GDM1 (cell line): Measurements from ENCODE around the gene ZSWIM3.
"Not testable (repeated sequence)": the region's sequence is repeated elsewhere in the genome, so short reads cannot be mapped to it uniquely, and the experiment has no call there.

ENCODE experiments used
- DNase-seq: peaks from one replicate; lab custom pipeline; 2025; lab: John Stamatoyannopoulos, UW

Gene ZSWIM3

GRCh38 chr20:45857114-45857881 lies at the start of gene ZSWIM3, which contains the start of gene ACOT8:
Gene ZSWIM3, plus strand, starts transcription at chr20:45857614. Its CDS starts 212 bp downstream, at chr20:45857826.
Gene ACOT8, minus strand, starts transcription at chr20:45857392. Its CDS starts 77 bp downstream, at chr20:45857315.
- peak; percentile 98 for DNase-seq

DNA sequence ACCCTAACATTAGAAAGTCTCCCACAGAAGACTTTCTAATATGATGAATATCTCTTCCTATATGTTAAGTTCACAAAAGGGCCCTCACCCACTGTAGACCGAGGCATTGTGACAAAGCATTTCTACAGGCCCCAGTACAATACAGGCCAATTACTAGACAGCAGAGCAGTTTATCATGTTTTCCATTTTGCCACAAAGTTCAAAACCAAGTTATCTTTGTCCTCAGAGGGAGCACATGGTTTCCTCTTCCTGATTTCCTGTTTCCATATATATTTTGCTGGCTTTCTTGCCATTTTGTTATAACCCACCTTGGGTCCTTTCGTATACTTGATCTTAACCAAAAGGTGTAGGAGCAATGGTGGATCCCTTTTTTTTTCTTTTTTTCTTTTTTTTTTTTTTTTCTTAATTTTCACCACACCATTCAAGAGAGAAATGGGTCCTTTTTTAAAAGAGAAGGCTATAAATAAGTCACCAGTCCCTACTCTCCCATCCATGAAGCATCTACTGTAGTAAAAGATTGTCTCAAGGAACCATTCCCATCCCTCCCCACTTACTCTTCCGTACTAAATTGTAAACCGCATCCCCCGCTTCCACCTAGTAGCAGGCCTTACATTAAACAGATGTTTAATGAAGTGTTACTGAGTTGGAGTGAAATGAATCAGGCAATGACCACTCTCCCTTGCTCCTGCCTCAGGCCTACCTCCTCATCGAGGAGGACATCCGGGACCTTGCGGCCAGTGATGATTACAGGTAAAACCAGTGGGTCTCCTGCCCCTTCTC lies 47.0 kb upstream of the ZSWIM3 start:
- peak; percentile 77 for DNase-seq

DNA sequence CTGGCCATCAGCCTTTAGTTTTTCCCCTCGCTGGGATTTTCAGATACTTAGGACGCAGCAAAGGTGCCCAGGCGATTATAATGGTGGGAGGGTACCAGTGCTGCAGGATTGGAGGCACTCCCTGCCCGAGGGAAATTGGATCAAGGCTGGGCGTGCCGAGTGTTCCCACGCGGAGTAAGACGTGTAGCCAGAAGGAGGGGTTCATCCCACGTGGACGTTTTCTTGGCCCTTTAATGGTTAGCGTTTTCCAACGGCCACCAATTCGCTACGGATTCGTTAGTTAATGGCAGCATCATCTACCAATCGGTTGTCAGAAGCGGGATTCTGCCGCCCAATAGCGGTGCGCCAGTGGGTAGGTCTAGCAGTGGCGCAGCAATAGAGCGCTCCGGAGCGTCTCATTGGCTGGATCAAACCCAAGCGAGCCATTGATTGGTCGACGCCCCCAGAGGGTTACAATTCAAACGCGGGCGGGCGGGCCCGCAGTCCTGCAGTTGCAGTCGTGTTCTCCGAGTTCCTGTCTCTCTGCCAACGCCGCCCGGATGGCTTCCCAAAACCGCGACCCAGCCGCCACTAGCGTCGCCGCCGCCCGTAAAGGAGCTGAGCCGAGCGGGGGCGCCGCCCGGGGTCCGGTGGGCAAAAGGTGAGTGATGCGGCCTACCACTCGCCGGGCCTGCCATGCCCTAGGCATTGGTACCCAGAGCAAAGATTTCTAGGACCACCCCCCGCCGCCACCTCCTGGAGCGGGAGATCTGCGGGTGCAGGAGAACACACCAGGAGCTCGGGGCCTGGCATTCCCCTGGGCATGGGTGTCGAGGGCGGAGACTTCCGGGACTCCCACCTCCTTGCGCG lies 45.0 kb upstream of the ZSWIM3 start, which contains the start of gene UBE2C:
Gene UBE2C (plus strand): TSS at position 488 of the 849 bp plus-strand sequence. CDS start 52 bp downstream, at position 540.
- DNase-seq: no peak

GRCh38 chr20:45813006-45813340 lies 44.4 kb upstream of the ZSWIM3 start:
- no peak for DNase-seq

DNA sequence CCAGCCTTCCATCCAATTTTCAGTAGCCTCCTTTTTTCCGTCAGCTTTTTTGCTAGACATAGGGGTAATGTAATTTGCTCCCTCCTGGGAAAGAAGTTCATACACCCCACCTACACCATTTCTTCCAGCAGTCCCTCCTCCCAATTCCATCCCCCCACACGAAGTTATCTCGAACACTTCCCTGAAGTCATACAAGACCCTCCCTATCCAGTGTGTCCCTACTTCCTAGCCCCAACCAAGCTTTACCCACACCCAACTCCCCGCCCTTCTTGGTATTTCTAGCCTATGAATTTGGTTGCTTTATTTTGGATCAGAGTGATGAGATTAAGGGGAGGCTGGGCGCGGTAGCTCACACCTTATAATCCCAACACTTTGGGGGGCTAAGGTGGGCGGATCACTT lies 43.9 kb upstream of the ZSWIM3 start:
- no peak for DNase-seq

- DNase-seq: no peak
These were observed 43.1 kb upstream of the ZSWIM3 start for GRCh38 chr20:45814314-45814713.

DNA sequence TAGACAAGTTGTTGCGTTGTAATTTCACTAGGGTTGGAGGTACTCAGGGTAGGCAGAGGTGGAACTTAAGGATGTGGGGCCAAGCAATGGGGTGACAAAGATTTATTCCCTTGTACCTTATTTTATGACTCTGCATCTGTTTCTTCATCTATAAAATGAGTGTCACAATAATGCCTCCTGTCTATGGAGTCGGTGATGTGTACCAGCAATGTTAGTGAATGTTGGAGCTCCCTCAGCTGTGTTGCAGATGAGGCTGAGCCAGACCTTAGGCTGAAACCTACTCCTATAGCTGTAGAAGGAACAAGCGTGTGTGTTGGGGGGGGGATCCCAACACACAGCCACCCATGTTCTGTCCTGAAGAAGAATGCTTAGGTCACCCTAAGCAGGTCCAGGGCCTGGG lies 40.5 kb upstream of the ZSWIM3 start:
- no peak for DNase-seq

DNA sequence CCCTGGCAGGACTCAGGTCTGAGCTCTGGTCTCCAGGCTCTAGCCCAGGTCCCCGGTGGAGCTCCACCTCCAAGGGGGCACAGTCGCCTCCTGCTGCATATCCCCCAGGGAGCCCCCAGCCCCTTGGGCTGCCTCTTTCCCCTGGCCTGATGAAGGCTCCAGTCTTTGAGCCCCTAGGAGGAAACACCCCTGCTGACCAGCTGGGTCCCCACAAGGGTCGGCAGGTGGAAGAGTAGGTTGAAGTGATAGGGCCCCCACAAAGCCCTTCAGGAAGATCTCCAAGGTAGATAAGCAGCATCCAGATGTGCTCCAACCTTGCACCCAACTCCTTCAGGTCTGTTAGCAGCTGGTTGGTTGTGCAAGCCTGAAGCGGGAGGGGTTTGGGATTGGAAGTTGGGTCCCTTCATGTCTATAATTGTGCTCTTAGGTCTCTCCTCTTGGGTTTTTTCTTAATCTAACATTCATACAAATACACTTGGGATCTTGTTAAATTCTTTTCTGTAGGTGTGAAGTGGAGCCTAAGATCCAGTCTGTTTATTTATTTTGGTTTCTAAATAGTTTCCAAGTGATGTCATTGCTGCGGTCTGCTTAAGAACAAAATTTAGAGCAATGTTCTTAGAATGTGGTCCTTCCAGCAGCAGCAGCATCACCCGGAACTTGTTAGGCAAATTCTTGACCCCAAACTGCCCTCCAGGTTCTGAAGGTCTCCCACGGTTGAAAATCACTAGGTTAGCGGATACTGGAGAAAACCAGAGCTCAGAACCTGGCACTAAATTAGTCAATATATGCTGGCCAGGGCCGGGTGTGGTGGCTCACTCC lies 39.8 kb upstream of the ZSWIM3 start:
- no peak for DNase-seq

DNA sequence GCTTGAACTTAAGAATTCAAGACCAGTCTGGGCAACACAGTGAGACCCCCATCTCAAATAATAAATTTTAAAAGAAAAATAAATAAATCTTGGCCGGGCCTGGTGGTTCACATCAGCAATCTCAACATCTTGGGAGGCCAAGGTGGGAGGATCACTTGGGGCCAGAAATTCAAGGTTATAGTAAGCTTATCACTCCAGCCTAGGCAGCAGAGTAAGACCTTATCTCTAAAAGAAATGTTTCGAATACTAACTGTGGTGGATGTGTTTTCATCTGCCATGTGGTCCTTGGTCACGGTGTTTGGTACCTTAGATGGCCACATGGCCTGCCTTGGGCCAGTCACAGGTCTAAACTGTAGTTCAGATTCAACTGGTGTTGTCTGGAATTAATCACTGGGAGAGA lies 39.2 kb upstream of the ZSWIM3 start:
- DNase-seq: no peak

DNA sequence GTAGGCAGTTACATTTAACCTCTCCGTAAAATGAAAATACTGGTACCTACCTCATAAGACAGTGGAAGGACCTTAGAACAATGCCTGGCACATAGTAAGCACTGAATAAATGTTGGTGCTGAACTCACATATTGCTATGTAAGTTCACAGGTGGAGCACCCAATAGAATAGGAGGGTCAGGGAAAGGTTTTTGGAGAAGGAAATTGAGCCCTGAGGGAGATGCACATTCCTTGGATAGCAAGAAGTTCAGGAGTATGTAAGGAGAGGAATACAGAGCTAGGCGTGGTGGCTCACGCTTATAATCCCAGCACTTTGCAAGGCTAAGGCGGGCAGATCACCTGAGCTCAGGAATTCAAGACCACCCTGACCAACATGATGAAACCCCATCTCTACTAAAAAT lies 37.9 kb upstream of the ZSWIM3 start:
- no peak for DNase-seq

DNA sequence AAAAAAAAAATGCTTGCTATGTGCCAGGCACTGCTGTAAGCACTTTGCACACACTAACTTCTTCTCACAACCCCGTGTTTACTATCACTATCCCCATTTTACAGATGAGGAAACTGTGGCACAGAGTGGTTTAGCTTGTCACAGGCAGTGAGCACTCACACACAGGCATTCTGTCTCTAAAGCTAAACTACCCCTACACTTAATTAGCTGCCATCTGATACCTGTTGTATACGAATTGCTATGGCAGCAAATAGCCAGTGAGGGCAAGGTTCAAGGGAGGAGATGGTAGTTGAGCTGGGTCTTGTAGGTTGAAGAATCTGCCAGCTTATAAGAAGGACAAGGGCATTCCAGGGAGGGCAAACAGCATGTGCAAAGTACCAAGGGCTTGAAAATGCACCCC lies 35.5 kb upstream of the ZSWIM3 start:
- DNase-seq: no peak

DNA sequence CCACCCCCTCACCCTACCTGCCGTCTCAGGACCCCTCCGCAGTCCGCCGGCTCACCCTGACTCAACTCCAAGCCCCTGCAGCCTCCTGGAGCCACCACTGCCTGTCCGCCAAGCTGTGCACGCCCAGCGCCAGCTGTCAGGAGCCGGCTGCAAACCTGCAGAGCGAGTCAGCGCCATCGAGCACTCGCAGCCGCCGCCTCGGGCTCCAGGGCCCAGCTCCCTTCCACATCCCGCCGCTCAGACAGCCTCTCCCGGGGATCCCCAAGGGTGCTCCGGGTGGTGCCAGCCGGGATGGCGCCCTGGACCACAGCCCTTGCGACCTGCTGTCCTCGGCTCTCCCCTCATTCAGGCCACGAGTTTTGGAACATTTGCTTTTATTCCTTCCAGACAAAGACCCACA lies 34.6 kb upstream of the ZSWIM3 start:
- DNase-seq: no peak

DNA sequence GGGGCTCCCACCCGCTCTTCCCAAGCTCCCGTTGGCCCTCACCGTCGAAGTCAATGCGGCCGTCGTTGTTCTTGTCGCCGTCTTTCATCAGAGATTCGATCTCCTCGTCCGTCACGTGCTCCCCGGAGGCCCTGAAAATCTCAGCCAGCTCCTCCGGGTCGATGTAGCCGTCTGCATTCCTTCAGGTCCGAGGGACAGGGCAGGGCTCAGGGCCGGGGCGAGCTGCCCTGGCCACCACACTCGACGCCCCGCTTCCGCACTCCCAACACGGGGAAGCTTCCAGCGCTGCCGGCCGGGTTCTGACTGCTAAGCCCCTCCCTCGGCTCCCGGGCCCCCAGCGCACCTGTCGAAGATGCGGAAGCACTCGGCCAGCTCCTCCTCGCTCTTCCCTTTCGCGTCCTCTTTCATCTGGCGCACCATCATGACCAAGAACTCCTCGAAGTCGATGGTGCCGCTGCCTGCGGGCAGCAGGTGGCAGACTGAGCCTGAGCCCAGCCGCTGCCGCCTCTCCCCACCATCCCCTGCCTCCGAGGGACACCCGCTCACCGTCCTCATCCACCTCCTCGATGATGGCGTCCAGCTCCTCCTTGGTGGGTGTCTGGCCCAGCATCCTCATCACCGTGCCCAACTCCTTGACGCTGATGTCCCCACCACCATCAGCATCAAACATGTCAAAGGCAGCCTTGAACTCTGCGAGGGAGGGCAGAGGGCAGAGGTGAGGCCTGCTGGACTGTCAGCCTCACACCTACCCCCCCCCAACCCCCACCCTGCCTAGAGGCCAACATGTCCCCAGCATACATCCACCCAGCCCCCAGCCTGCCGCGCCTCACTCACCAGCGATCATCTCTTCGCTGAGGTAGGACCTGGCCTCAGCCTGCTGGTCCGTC lies 33.2 kb upstream of the ZSWIM3 start:
- no peak for DNase-seq

DNA sequence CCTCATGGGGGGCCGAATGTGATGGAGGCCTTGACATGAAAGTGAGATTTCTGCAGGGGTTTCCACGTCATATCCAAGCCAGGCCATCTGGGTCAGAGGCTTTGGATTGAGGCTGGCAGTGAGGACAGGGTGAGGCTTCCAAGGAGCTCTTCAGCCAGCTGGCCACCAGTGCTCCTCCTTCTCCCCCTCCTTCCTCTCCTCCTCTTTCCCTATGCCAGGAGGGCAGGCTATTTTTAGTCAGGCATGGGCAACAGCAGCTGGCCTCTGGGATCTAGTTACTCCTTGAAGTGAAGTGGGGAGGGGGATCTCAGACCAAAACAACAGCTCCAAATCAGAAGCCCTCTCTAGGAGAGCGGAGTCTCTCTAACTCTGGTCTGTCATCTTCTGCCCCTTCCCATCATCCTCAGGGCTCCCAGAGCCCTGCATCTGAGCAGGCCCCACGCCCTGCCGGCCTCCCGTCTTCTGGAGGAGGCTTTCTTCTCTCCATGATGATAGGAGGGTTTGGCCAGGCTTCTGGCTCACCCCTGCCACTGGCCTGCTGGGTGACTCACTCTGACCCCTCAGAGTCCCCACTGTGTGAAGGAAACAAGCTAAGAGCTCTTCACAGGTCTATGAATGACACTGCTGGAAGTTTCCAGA lies 30.9 kb upstream of the ZSWIM3 start:
- no peak for DNase-seq

- DNase-seq: no peak
These were observed 30.3 kb upstream of the ZSWIM3 start, which contains the start of gene TNNC2 for GRCh38 chr20:45827030-45827652. Gene TNNC2, minus strand, starts transcription at chr20:45827312. Its CDS starts 64 bp downstream, at chr20:45827248.

GRCh38 chr20:45827712-45828111 lies 29.7 kb upstream of the ZSWIM3 start:
- no peak for DNase-seq

DNA sequence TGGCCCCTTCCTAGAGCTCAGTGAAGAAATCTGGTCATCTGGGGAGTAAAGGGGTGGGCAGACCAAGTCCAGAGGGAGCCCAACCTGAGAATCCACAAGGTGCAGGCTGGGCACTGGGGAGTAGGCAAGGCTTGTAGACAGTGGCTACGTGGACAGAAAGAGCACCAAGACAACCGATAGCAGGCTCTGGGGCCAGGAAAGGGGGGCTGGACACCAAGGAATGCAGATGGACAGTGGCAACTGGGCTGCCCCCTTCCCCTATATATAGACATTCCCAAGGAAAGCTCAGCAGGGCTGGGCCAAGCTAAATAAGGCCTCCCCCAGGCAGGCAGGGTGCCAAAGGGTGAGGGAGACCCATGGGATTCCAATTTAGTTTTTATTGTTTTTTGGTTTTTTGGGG lies 28.8 kb upstream of the ZSWIM3 start:
- DNase-seq: no peak

DNA sequence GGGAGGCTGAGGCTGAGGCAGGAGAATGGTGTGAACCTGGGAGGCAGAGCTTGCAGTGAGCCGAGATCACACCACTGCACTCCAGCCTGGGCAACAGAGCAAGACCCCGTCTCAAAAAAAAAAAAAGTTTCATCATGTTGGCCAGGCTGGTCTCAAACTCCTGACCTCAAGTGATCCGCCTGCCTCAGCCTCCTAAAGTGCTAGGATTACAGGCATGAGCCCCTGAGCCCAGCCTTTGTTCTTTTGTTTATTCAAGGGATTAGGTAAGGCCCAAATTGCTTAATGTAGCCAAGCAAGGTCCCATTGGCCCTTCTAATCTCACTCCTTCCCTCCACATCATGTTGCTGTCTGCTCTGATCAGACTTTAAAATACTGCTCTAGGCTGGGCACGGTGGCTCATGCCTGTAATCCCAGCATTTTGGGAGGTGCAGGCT lies 27.7 kb upstream of the ZSWIM3 start:
- DNase-seq: not testable (repeated sequence)

DNA sequence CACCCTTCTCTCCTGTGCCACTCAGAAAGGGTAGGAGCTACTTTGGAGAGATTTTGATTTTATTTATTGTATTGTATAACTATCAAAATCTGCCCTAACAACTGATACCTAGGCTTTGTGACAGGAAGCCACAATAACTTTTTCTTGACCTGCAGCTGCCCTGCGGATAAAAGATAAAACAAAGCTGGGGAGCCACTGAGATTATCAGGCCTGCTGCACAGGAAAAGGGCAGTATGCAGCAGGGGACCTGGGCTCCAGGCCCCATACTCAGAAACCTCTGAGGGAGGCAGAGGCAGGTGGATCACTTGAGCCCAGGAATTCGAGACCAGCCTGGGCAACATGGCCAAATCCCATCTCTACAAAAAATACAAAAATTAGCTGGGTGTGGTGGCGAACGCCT lies 24.8 kb upstream of the ZSWIM3 start:
- DNase-seq: no peak
